ENCODE data around the gene SOX8.
"Not testable (repeated sequence)": the region's sequence is repeated elsewhere in the genome, so short reads cannot be mapped to it uniquely, and the experiment has no call there.

The SOX8 gene

GRCh38 chr16:1010815-1011214, 29.2 kb downstream of the SOX8 start:
- DNase-seq: no peak

GRCh38 chr16:1011316-1012082, 29.9 kb downstream of the SOX8 start:
- no peak for DNase-seq

- no peak for DNase-seq
Observed at GRCh38 chr16:1012135-1012534, 30.6 kb downstream of the SOX8 start.

- no peak for DNase-seq
Observed at GRCh38 chr16:1012722-1013592, 31.4 kb downstream of the SOX8 start.

GRCh38 chr16:1013593-1013900, 32.0 kb downstream of the SOX8 start:
- no peak for DNase-seq

- no peak for DNase-seq
Observed at GRCh38 chr16:1014221-1014620, 32.7 kb downstream of the SOX8 start.

GRCh38 chr16:1014771-1015495, 33.4 kb downstream of the SOX8 start:
- DNase-seq: no peak

- DNase-seq: no peak
Observed at GRCh38 chr16:1018447-1019198, 37.1 kb downstream of the SOX8 start.

- no peak for DNase-seq
Observed at GRCh38 chr16:1019231-1020090, 37.9 kb downstream of the SOX8 start.

GRCh38 chr16:1020091-1020399, 38.5 kb downstream of the SOX8 start:
- DNase-seq: no peak

GRCh38 chr16:1020591-1020990, 39.0 kb downstream of the SOX8 start:
- DNase-seq: no peak

GRCh38 chr16:1021553-1022160, 40.1 kb downstream of the SOX8 start:
- DNase-seq: no peak

- DNase-seq: no peak
Observed at GRCh38 chr16:1022466-1022865, 40.9 kb downstream of the SOX8 start.

GRCh38 chr16:1024138-1024537, 42.6 kb downstream of the SOX8 start:
- no peak for DNase-seq

GRCh38 chr16:1025183-1025809, 43.7 kb downstream of the SOX8 start:
- DNase-seq: not testable (repeated sequence)

GRCh38 chr16:1026057-1026783, 44.6 kb downstream of the SOX8 start:
- DNase-seq: no peak

GRCh38 chr16:1026784-1027500, 45.4 kb downstream of the SOX8 start:
- no peak for DNase-seq

- no peak for DNase-seq
Observed at GRCh38 chr16:1027501-1027815, 45.9 kb downstream of the SOX8 start.

GRCh38 chr16:1028056-1028455, 46.5 kb downstream of the SOX8 start:
- no peak for DNase-seq

Measured in hematopoietic multipotent progenitor cell treated with erythropoietin and hydrocortisone succinate and interleukin-3 and kit ligand, for 8 days (in vitro differentiated cells).